ENCODE data around the gene CFAP43. TPM values are rescaled to one million over a fixed set of nuclear protein-coding genes. Genes with fewer than 3 reads are reported as not detected.

The CFAP43 gene
- polyA plus RNA-seq, 2 donors, result 0.04 to 0.16 TPM

- Histone ChIP-seq H3K27ac (ENCODE audit: low read depth in 2 of 2, low read length in 1 of 2) (no peak overlapping the region), H3K4me1 (ENCODE audit: control insufficient read depth in 2 of 2, insufficient read depth in 2 of 2, low read length in 1 of 2) (no peaks in the 10 kb centered on the region), H3K9me3 (ENCODE audit: control insufficient read depth in 2 of 2, insufficient read depth in 1 of 2, low read depth in 1 of 2, low read length in 1 of 2) (no peaks in the 10 kb centered on the region), H3K27me3 (ENCODE audit: control insufficient read depth in 1 of 2, insufficient read depth in 2 of 2, low read length in 2 of 2) (no peaks in the 10 kb centered on the region), H3K36me3 (ENCODE audit: control insufficient read depth in 2 of 2, insufficient read depth in 2 of 2, low read length in 1 of 2) (no peaks in the 10 kb centered on the region), H3K4me3 (ENCODE audit: low read depth in 1 of 2, low read length in 2 of 2) (no peak overlapping the region)
- WGBS, 2 donors, result 77 to 80% methylated on average over 3 of the region's 3 CpGs
These were observed 122.1 kb downstream of the CFAP43 start for GRCh38 chr10:104109908-104110662.

GRCh38 chr10:104104926-104105325, 127.2 kb downstream of the CFAP43 start:
- Histone ChIP-seq H3K36me3 (ENCODE audit: control insufficient read depth in 2 of 2, insufficient read depth in 2 of 2, low read length in 1 of 2) (no peaks in the 10 kb centered on the region), H3K9me3 (ENCODE audit: control insufficient read depth in 2 of 2, insufficient read depth in 1 of 2, low read depth in 1 of 2, low read length in 1 of 2) (no peaks in the 10 kb centered on the region), H3K27ac (ENCODE audit: low read depth in 2 of 2, low read length in 1 of 2) (no peak overlapping the region), H3K27me3 (ENCODE audit: control insufficient read depth in 1 of 2, insufficient read depth in 2 of 2, low read length in 2 of 2) (no peaks in the 10 kb centered on the region), H3K4me3 (ENCODE audit: low read depth in 1 of 2, low read length in 2 of 2) (no peak overlapping the region), H3K4me1 (ENCODE audit: control insufficient read depth in 2 of 2, insufficient read depth in 2 of 2, low read length in 1 of 2) (no peaks in the 10 kb centered on the region)
- WGBS, 2 donors, result 89 to 94% methylated on average over 2 of the region's 2 CpGs

GRCh38 chr10:104104418-104104817, 127.7 kb downstream of the CFAP43 start:
- WGBS, 2 donors, result 0% methylated on average over 1 of the region's 1 CpG
- H3K27ac ChIP-seq (ENCODE audit: low read depth in 2 of 2, low read length in 1 of 2), result no peak overlapping the region
- H3K9me3 ChIP-seq (ENCODE audit: control insufficient read depth in 2 of 2, insufficient read depth in 1 of 2, low read depth in 1 of 2, low read length in 1 of 2), result no peaks in the 10 kb centered on the region
- H3K27me3 ChIP-seq (ENCODE audit: control insufficient read depth in 1 of 2, insufficient read depth in 2 of 2, low read length in 2 of 2), result no peaks in the 10 kb centered on the region
- H3K4me3 ChIP-seq (ENCODE audit: low read depth in 1 of 2, low read length in 2 of 2), result no peak overlapping the region
- H3K4me1 ChIP-seq (ENCODE audit: control insufficient read depth in 2 of 2, insufficient read depth in 2 of 2, low read length in 1 of 2), result no peaks in the 10 kb centered on the region
- no peaks in the 10 kb centered on the region for H3K36me3 ChIP-seq (ENCODE audit: control insufficient read depth in 2 of 2, insufficient read depth in 2 of 2, low read length in 1 of 2)

- Histone ChIP-seq H3K9me3 (ENCODE audit: control insufficient read depth in 2 of 2, insufficient read depth in 1 of 2, low read depth in 1 of 2, low read length in 1 of 2) (no peaks in the 10 kb centered on the region), H3K27ac (ENCODE audit: low read depth in 2 of 2, low read length in 1 of 2) (no peak overlapping the region), H3K27me3 (ENCODE audit: control insufficient read depth in 1 of 2, insufficient read depth in 2 of 2, low read length in 2 of 2) (no peaks in the 10 kb centered on the region), H3K4me1 (ENCODE audit: control insufficient read depth in 2 of 2, insufficient read depth in 2 of 2, low read length in 1 of 2) (no peaks in the 10 kb centered on the region), H3K36me3 (ENCODE audit: control insufficient read depth in 2 of 2, insufficient read depth in 2 of 2, low read length in 1 of 2) (no peaks in the 10 kb centered on the region), H3K4me3 (ENCODE audit: low read depth in 1 of 2, low read length in 2 of 2) (no peak overlapping the region)
- WGBS, 2 donors, result 33 to 46% methylated on average over 1 of the region's 1 CpG
These were observed 128.2 kb downstream of the CFAP43 start for GRCh38 chr10:104103956-104104355.

- H3K27me3 ChIP-seq (ENCODE audit: control insufficient read depth in 1 of 2, insufficient read depth in 2 of 2, low read length in 2 of 2), result no peaks in the 10 kb centered on the region
These were observed 130.3 kb downstream of the CFAP43 start for GRCh38 chr10:104101902-104102301.

GRCh38 chr10:104100795-104101194, 131.4 kb downstream of the CFAP43 start:
- Histone ChIP-seq H3K27ac (ENCODE audit: low read depth in 2 of 2, low read length in 1 of 2) (no peak overlapping the region), H3K27me3 (ENCODE audit: control insufficient read depth in 1 of 2, insufficient read depth in 2 of 2, low read length in 2 of 2) (no peaks in the 10 kb centered on the region), H3K4me1 (ENCODE audit: control insufficient read depth in 2 of 2, insufficient read depth in 2 of 2, low read length in 1 of 2) (no peaks in the 10 kb centered on the region), H3K9me3 (ENCODE audit: control insufficient read depth in 2 of 2, insufficient read depth in 1 of 2, low read depth in 1 of 2, low read length in 1 of 2) (no peaks in the 10 kb centered on the region), H3K4me3 (ENCODE audit: low read depth in 1 of 2, low read length in 2 of 2) (no peak overlapping the region), H3K36me3 (ENCODE audit: control insufficient read depth in 2 of 2, insufficient read depth in 2 of 2, low read length in 1 of 2) (no peaks in the 10 kb centered on the region)
- 0 to 3% methylated on average over 1 of the region's 1 CpG for WGBS, 2 donors

More at GRCh38 chr10:104101902-104102301, 130.3 kb downstream of the CFAP43 start:
- Histone ChIP-seq H3K4me3 (ENCODE audit: low read depth in 1 of 2, low read length in 2 of 2) (no peak overlapping the region), H3K27ac (ENCODE audit: low read depth in 2 of 2, low read length in 1 of 2) (no peak overlapping the region), H3K36me3 (ENCODE audit: control insufficient read depth in 2 of 2, insufficient read depth in 2 of 2, low read length in 1 of 2) (no peaks in the 10 kb centered on the region), H3K4me1 (ENCODE audit: control insufficient read depth in 2 of 2, insufficient read depth in 2 of 2, low read length in 1 of 2) (no peaks in the 10 kb centered on the region), H3K9me3 (ENCODE audit: control insufficient read depth in 2 of 2, insufficient read depth in 1 of 2, low read depth in 1 of 2, low read length in 1 of 2) (no peaks in the 10 kb centered on the region)
- WGBS, 2 donors, result 54 to 81% methylated on average over 1 of the region's 1 CpG

GRCh38 chr10:104099941-104100340, 132.2 kb downstream of the CFAP43 start:
- H3K9me3 ChIP-seq (ENCODE audit: control insufficient read depth in 2 of 2, insufficient read depth in 1 of 2, low read depth in 1 of 2, low read length in 1 of 2), result no peaks in the 10 kb centered on the region
- no peaks in the 10 kb centered on the region for H3K36me3 ChIP-seq (ENCODE audit: control insufficient read depth in 2 of 2, insufficient read depth in 2 of 2, low read length in 1 of 2)
- H3K4me3 ChIP-seq (ENCODE audit: low read depth in 1 of 2, low read length in 2 of 2), result no peak overlapping the region
- no peak overlapping the region for H3K27ac ChIP-seq (ENCODE audit: low read depth in 2 of 2, low read length in 1 of 2)
- no peaks in the 10 kb centered on the region for H3K27me3 ChIP-seq (ENCODE audit: control insufficient read depth in 1 of 2, insufficient read depth in 2 of 2, low read length in 2 of 2)
- no peaks in the 10 kb centered on the region for H3K4me1 ChIP-seq (ENCODE audit: control insufficient read depth in 2 of 2, insufficient read depth in 2 of 2, low read length in 1 of 2)

- whole genome bisulfite sequencing, 2 donors, result 65 to 68% methylated on average over 3 of the region's 3 CpGs
- no peaks in the 10 kb centered on the region for H3K36me3 ChIP-seq (ENCODE audit: control insufficient read depth in 2 of 2, insufficient read depth in 2 of 2, low read length in 1 of 2)
- no peak overlapping the region for H3K4me3 ChIP-seq (ENCODE audit: low read depth in 1 of 2, low read length in 2 of 2)
- H3K4me1 ChIP-seq (ENCODE audit: control insufficient read depth in 2 of 2, insufficient read depth in 2 of 2, low read length in 1 of 2), result no peaks in the 10 kb centered on the region
- no peaks in the 10 kb centered on the region for H3K27me3 ChIP-seq (ENCODE audit: control insufficient read depth in 1 of 2, insufficient read depth in 2 of 2, low read length in 2 of 2)
- no peak overlapping the region for H3K27ac ChIP-seq (ENCODE audit: low read depth in 2 of 2, low read length in 1 of 2)
- H3K9me3 ChIP-seq (ENCODE audit: control insufficient read depth in 2 of 2, insufficient read depth in 1 of 2, low read depth in 1 of 2, low read length in 1 of 2), result no peaks in the 10 kb centered on the region
These were observed 132.9 kb downstream of the CFAP43 start for GRCh38 chr10:104099269-104099668.

- WGBS, 2 donors, result 94% methylated on average over 4 of the region's 4 CpGs
These were observed 133.7 kb downstream of the CFAP43 start for GRCh38 chr10:104098358-104098925.

GRCh38 chr10:104096692-104097091, 135.5 kb downstream of the CFAP43 start:
- H3K4me3 ChIP-seq (ENCODE audit: low read depth in 1 of 2, low read length in 2 of 2), result no peak overlapping the region
- no peaks in the 10 kb centered on the region for H3K27me3 ChIP-seq (ENCODE audit: control insufficient read depth in 1 of 2, insufficient read depth in 2 of 2, low read length in 2 of 2)
- no peak overlapping the region for H3K27ac ChIP-seq (ENCODE audit: low read depth in 2 of 2, low read length in 1 of 2)
- H3K36me3 ChIP-seq (ENCODE audit: control insufficient read depth in 2 of 2, insufficient read depth in 2 of 2, low read length in 1 of 2), result no peaks in the 10 kb centered on the region
- H3K4me1 ChIP-seq (ENCODE audit: control insufficient read depth in 2 of 2, insufficient read depth in 2 of 2, low read length in 1 of 2), result no peaks in the 10 kb centered on the region
- H3K9me3 ChIP-seq (ENCODE audit: control insufficient read depth in 2 of 2, insufficient read depth in 1 of 2, low read depth in 1 of 2, low read length in 1 of 2), result no peaks in the 10 kb centered on the region
- WGBS, 2 donors, result 94% methylated on average over 2 of the region's 2 CpGs

More at GRCh38 chr10:104098358-104098925, 133.7 kb downstream of the CFAP43 start:
- Histone ChIP-seq H3K27ac (ENCODE audit: low read depth in 2 of 2, low read length in 1 of 2) (no peak overlapping the region), H3K9me3 (ENCODE audit: control insufficient read depth in 2 of 2, insufficient read depth in 1 of 2, low read depth in 1 of 2, low read length in 1 of 2) (no peaks in the 10 kb centered on the region), H3K27me3 (ENCODE audit: control insufficient read depth in 1 of 2, insufficient read depth in 2 of 2, low read length in 2 of 2) (no peaks in the 10 kb centered on the region), H3K4me3 (ENCODE audit: low read depth in 1 of 2, low read length in 2 of 2) (no peak overlapping the region), H3K4me1 (ENCODE audit: control insufficient read depth in 2 of 2, insufficient read depth in 2 of 2, low read length in 1 of 2) (no peaks in the 10 kb centered on the region), H3K36me3 (ENCODE audit: control insufficient read depth in 2 of 2, insufficient read depth in 2 of 2, low read length in 1 of 2) (no peaks in the 10 kb centered on the region)

All from esophagus (tissue), 2 donors.